ENCODE results near the gene PHKA2.

The PHKA2 gene

GRCh38 chrX:18951032-18951431, 32.9 kb downstream of the PHKA2 start:
- Histone ChIP-seq H2AFZ (ENCODE audit: low read length) (no peak overlapping the region), H3K36me3 (ENCODE audit: insufficient read depth, low read length) (peaks cover 40% of the 10 kb centered on the region; the same call in 1 of the 2 replicates), H3K9ac (ENCODE audit: low read depth, low read length, poor library complexity, severe bottlenecking) (no peak overlapping the region), H3K4me1 (ENCODE audit: insufficient read depth, low read length, poor library complexity, severe bottlenecking) (no peaks in the 10 kb centered on the region), H4K20me1 (ENCODE audit: insufficient read depth, low read length, poor library complexity, severe bottlenecking) (no peaks in the 10 kb centered on the region), H3K27me3 (ENCODE audit: insufficient read depth, low read length, poor library complexity, severe bottlenecking) (no peaks in the 10 kb centered on the region), H3K9me3 (ENCODE audit: insufficient read depth, low read depth, low read length) (no peaks in the 10 kb centered on the region), H3K4me2 (ENCODE audit: low read depth, low read length, poor library complexity, severe bottlenecking) (no peak overlapping the region), H3K4me3 (ENCODE audit: low read length, poor library complexity, severe bottlenecking) (no peak overlapping the region), H3F3A (ENCODE audit: low read depth) (no peaks in the 10 kb centered on the region), H3K9me2 (replicated peaks; ENCODE audit: low read depth, low read length) (no peaks in the 10 kb centered on the region), H3K79me2 (ENCODE audit: insufficient read depth, low read length) (no peaks in the 10 kb centered on the region)
- TF ChIP-seq EZH2phosphoT487 (IDR thresholded peaks at IDR 0.05; ENCODE audit: borderline replicate concordance) (no peak), CTCF (conservative IDR thresholded peaks at IDR 0.05; ENCODE audit: low read length) (no peak; the same call in 1 of the 2 replicates)

- Histone ChIP-seq H3K9me3 (ENCODE audit: insufficient read depth, low read depth, low read length) (no peaks in the 10 kb centered on the region), H3K9ac (ENCODE audit: low read depth, low read length, poor library complexity, severe bottlenecking) (no peak overlapping the region), H3F3A (ENCODE audit: low read depth) (no peaks in the 10 kb centered on the region), H3K9me2 (replicated peaks; ENCODE audit: low read depth, low read length) (no peaks in the 10 kb centered on the region), H3K27me3 (ENCODE audit: insufficient read depth, low read length, poor library complexity, severe bottlenecking) (no peaks in the 10 kb centered on the region), H3K4me3 (ENCODE audit: low read length, poor library complexity, severe bottlenecking) (no peak overlapping the region), H3K4me2 (ENCODE audit: low read depth, low read length, poor library complexity, severe bottlenecking) (no peak overlapping the region), H2AFZ (ENCODE audit: low read length) (no peak overlapping the region), H3K4me1 (ENCODE audit: insufficient read depth, low read length, poor library complexity, severe bottlenecking) (no peaks in the 10 kb centered on the region), H4K20me1 (ENCODE audit: insufficient read depth, low read length, poor library complexity, severe bottlenecking) (no peaks in the 10 kb centered on the region), H3K79me2 (ENCODE audit: insufficient read depth, low read length) (no peaks in the 10 kb centered on the region), H3K36me3 (ENCODE audit: insufficient read depth, low read length) (peaks cover 40% of the 10 kb centered on the region; the same call in 1 of the 2 replicates)
- TF ChIP-seq CTCF (conservative IDR thresholded peaks at IDR 0.05; ENCODE audit: low read length), result no peak
- no peak for TF ChIP-seq EZH2phosphoT487 (IDR thresholded peaks at IDR 0.05; ENCODE audit: borderline replicate concordance)
Observed at GRCh38 chrX:18949944-18950301, 34.0 kb downstream of the PHKA2 start.

- H2AFZ ChIP-seq (ENCODE audit: low read length), result no peak overlapping the region
- TF ChIP-seq CTCF (conservative IDR thresholded peaks at IDR 0.05; ENCODE audit: low read length), result no peak
- no peak for TF ChIP-seq EZH2phosphoT487 (IDR thresholded peaks at IDR 0.05; ENCODE audit: borderline replicate concordance)
- H3K9me3 ChIP-seq (ENCODE audit: insufficient read depth, low read depth, low read length), result no peaks in the 10 kb centered on the region
- H3K9me2 ChIP-seq (replicated peaks; ENCODE audit: low read depth, low read length), result no peaks in the 10 kb centered on the region
- no peaks in the 10 kb centered on the region for H3K27me3 ChIP-seq (ENCODE audit: insufficient read depth, low read length, poor library complexity, severe bottlenecking)
- H4K20me1 ChIP-seq (ENCODE audit: insufficient read depth, low read length, poor library complexity, severe bottlenecking), result no peaks in the 10 kb centered on the region
- no peaks in the 10 kb centered on the region for H3K4me1 ChIP-seq (ENCODE audit: insufficient read depth, low read length, poor library complexity, severe bottlenecking)
- H3F3A ChIP-seq (ENCODE audit: low read depth), result no peaks in the 10 kb centered on the region
- no peak overlapping the region for H3K4me3 ChIP-seq (ENCODE audit: low read length, poor library complexity, severe bottlenecking)
- no peak overlapping the region for H3K9ac ChIP-seq (ENCODE audit: low read depth, low read length, poor library complexity, severe bottlenecking)
- no peak overlapping the region for H3K4me2 ChIP-seq (ENCODE audit: low read depth, low read length, poor library complexity, severe bottlenecking)
- H3K36me3 ChIP-seq (ENCODE audit: insufficient read depth, low read length), result peaks cover 40% of the 10 kb centered on the region; the same call in 1 of the 2 replicates
- H3K79me2 ChIP-seq (ENCODE audit: insufficient read depth, low read length), result no peaks in the 10 kb centered on the region
Observed at GRCh38 chrX:18949291-18949943, 34.5 kb downstream of the PHKA2 start.

Data from Loucy (cell line).